COLO668 (cell line): ENCODE measurements around the gene MRPL55.
"Not testable (repeated sequence)": the region's sequence is repeated elsewhere in the genome, so short reads cannot be mapped to it uniquely, and the experiment has no call there.

Source experiments
- DNase-seq: peaks from one replicate; lab custom pipeline; 2025; ENCODE audit not compliant: unreplicated experiment; lab: John Stamatoyannopoulos, UW

The MRPL55 gene

GRCh38 chr1:228125185-228125584, 16.1 kb upstream of the MRPL55 start:
- DNase-seq = no peak

- DNase-seq = no peak
Measured at GRCh38 chr1:228123505-228123904, 14.4 kb upstream of the MRPL55 start.

DNA sequence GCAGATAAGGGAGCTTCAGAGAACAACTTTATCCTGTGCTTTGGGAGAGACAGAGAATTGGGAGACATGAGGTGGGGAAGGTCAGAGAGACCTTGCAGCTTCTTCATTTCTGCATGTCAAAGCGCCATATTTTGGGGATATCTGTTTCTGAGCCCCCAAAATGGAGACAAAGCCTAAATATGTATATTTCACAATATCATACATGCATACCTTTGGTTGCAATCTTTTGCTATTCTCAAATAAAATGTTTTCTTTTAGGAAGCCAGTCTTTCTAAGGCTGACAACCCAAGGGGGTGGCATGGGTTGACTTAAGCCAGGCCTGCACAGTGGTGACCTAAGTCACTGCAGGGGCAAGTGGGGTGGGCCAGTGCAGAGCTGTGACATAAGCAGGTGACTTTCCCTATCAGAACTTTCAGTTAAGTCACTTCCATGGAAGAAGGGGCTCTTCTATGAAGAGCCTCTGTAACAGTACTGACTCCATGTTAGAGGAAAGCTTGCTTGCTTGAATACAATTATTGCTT, 13.9 kb upstream of the MRPL55 start:
- no peak for DNase-seq

DNA sequence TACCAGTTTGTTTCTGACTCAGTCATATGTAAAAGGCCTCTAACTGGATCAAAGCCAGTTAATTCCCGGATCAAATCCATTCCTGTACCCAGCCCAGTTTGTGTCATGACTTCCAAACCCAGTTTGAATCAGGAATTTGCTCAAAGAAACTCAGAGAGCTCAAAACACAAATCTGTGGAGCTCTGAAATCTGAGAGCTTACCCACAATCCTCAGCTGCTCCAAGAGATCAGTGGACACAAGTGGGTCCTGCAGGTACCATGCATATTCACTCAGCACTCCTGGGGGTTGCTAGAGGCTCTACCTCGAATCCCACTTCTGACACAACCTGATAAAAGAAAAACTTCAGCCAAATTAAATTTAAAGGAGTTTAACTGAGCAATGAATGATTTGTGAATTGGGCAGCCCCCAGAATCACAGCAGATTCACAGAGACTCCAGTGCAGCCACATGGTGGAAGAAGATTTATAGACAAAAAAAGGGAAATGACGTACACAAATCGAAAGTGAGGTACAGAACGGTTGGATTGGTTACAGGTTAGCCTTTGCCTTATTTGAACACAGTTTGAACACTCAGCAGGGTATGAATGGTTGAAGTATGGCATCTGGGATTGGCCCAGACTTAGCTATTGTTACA, 11.9 kb upstream of the MRPL55 start:
- no peak for DNase-seq

DNA sequence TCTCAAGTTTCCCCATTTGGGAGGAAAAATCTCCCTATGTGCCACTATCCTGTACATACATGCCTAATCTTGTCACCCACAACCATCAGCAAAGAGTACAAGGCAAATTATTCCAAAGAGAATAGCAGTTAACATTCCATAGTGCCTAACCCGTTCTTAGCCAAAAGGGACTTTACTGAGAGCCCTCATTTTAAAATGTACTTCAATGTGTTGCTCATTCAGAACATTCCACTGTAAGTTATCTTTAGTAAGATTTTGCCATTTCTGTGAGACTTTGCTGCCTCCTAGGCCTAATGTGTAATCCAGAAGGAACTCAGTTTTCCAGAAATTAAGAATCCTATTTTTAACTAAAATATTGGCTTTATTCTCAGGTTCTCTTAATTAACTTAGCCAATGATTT, 11.3 kb upstream of the MRPL55 start:
- DNase-seq = no peak

GRCh38 chr1:228118040-228118439, 8.9 kb upstream of the MRPL55 start:
- no peak for DNase-seq

GRCh38 chr1:228117335-228117734, 8.2 kb upstream of the MRPL55 start:
- no peak for DNase-seq

- DNase-seq = no peak
Measured at GRCh38 chr1:228114827-228115226, 5.7 kb upstream of the MRPL55 start.

DNA sequence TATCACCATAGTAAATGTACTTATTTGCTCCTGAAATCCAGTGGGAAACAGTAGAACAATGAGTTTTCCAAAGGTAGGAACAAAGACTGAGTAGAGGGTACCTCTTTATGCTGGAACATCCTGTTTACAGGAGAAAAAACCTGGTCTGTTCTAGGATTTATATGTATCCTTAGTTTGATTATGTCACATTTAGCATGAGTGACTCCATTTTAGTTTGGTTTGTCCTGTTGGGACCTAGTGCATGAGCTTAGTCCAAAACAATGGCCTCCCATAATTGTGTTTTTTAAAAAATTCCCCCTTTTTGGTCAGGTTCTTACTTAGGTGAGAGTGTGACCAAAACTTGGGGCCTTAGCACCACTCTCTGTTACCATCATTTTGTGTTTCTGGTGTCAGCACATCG, 3.5 kb upstream of the MRPL55 start:
- DNase-seq = no peak

DNA sequence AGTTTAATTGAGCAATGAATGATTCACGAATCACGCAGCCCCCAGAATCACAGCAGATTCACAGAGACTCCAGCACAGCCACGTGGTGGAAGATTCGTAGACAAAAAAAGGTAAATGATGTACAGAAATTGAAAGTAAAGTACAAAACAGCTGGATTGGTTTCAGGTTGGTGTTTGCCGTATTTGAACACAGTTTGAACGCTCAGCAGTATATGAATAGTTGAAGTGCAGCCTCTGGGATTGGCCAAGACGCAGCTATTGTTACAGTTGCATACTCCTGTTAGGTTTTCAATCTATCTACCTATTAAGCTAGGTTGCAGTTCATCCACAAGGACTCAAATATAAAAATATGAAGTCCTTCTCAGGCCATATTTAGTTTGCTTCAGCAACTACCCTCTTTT, 3.1 kb upstream of the MRPL55 start:
- no peak for DNase-seq

- DNase-seq = not testable (repeated sequence)
Measured at GRCh38 chr1:228111315-228111714, 2.2 kb upstream of the MRPL55 start.

GRCh38 chr1:228110556-228110955, 1.5 kb upstream of the MRPL55 start:
- DNase-seq = no peak

DNA sequence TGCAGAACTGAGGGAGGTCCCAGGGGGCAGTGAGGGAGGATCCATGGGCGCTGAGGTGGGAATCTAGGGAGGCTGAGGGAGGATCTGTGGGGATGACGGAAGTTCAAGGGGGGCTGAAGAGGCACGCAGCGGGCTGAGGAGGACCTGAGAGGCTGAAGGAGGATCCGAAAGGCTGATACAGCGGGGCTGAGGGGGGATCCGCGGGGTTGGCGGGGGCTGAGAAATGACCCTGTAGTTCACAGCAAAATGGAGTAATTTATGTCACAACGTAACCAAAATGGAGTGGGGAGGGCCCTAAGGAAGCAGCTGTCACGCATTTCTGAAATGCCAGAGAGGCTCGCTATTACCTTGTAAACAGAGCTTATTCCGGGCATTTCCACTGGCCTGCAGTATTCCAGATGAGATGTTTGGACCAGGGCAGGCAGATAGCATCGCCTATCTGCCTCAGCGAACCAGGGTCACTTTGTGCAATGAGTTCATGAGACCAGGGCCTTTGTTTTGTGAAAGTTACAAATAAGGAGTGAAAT, 926 bp upstream of the MRPL55 start:
- DNase-seq = no peak

DNA sequence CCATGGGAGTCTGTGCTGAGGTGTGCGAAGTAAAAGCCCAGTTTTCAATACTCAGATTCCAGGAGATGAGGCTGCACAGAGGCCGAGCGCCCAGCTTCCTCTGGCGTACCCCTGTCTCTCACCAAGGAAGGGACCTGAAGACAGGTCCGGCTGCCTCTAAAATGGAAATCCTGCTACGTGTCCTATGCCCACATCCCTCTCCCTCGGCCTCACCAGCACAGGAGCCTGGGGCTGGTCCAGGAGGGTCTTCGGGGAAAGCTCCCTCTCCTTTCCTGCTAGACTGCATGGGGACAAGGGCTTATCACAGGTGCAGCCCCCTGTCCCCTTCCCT, 392 bp downstream of the MRPL55 start:
- DNase-seq = no peak

- DNase-seq = no peak
Measured at GRCh38 chr1:228108055-228108690, 926 bp downstream of the MRPL55 start.

GRCh38 chr1:228107636-228108035, 1.5 kb downstream of the MRPL55 start:
- DNase-seq = no peak

DNA sequence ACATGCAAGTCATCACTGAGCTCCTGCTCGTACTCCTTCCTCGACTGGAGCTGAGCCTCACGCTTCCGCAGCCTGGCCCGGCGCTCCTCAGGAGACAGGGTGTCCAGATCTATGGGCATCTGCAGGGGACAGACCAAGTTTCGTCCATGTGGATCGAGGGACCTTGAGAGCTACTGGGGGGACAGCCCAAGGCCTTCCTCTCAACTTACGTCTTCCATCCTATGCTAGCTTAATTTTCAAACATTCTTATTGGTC, 2.4 kb downstream of the MRPL55 start:
- DNase-seq = no peak

- no peak for DNase-seq
Measured at GRCh38 chr1:228105996-228106799, 2.9 kb downstream of the MRPL55 start.

DNA sequence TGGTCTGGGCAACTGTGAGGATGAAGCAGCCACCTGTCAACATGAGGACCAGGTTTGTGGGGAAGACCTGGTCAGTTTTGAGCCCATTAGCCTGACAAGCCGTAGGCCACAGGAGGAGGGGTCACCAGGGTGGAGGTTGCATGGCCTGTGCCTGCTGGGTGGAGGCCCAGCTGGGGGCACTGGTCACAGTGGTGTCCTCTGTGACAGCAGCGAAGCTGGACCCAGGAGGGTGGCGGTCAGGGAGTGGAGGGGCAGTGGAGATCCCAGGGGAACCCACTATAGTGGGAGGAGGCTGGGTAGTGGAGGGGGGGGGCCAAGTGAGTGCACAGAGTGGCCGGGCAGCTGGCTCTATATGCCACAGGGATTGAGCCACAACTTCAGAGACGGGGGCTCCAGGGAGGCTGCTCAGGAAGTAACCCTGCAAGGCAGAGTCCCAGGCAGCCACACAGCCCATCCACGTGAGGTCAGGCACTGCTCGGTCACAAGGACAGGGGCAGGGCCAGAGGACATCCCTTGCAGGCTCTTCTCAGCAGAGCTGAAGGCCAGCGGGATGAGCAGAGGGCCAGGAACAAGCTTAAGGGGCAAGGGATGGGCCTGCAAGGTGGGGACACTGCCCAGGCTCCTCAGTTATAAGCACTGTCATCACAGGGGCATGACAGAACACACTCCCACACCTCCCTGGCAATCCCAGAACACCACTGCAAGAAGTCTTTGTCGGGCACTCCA, 3.7 kb downstream of the MRPL55 start:
- DNase-seq = no peak

DNA sequence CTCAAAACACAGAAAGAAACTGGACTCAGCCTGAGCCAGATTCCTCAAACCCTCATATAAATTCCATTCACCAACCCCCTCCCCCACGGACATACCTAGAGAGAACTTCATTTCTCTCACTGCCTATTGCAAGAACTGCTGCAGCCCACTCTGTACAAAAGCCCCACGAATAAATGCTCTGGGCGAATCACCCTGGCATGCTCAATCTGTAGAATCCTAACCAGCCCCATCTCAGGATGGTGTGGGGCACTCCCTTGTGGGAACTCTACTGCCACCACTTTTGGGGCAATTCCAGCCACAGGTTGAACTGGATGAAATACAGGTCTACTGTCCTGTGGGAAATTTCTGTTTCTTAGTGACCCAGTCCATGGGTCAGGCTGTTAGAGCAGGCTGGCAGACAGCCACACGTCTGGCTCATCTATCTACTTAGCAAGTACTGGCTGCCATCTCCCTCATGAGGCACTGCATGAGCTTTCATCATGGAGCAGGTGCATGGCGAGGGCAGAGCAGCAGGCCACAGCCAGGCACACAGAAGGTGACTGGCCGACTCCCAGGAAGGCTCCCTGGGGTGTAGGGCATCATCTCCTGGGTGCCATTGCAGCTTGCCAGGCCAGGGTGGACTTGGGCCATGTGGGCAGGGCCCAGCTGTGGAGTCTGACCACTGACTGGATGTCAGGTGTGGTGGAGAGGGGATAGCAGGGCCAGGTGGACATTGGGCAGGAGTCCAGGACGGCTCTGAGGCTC, 4.4 kb downstream of the MRPL55 start:
- no peak for DNase-seq
